GM08714 (cell line): ENCODE data around the gene ZCCHC7.

Experiments
- H3K4me3 ChIP-seq: fragments of 200-500 bp; sonication (Bioruptor generic); 2 replicates; pipeline ENCODE4 v1.5.1; 2014; ENCODE audit warnings: mild to moderate bottlenecking, low read length, inconsistent platforms
- ZNF274 ChIP-seq: IDR thresholded peaks from 2 replicates; pipeline ENCODE4 v1.6.1; 2012; ENCODE audit warnings: mild to moderate bottlenecking, low read depth, low read length

ZCCHC7 gene

GRCh38 chr9:37311938-37312708 is 191.7 kb downstream of the ZCCHC7 start:
- no peak for TF ChIP-seq ZNF274
- no peak overlapping the region for H3K4me3 ChIP-seq

- TF ChIP-seq ZNF274, result no peak
These were observed 203.9 kb downstream of the ZCCHC7 start for GRCh38 chr9:37324261-37324683.

GRCh38 chr9:37324691-37325490 is 204.5 kb downstream of the ZCCHC7 start:
- peak overlapping the region; percentile 42; the same call in 1 of the 2 replicates for H3K4me3 ChIP-seq
- no peak for TF ChIP-seq ZNF274

More at GRCh38 chr9:37324261-37324683, 203.9 kb downstream of the ZCCHC7 start:
- H3K4me3 ChIP-seq, result peak overlapping the region; percentile 42; the same call in 1 of the 2 replicates

GRCh38 chr9:37325778-37326177 is 205.4 kb downstream of the ZCCHC7 start:
- H3K4me3 ChIP-seq, result no peak overlapping the region
- no peak for TF ChIP-seq ZNF274

- no peak overlapping the region; the same call in 1 of the 2 replicates for H3K4me3 ChIP-seq
- TF ChIP-seq ZNF274, result no peak
These were observed 207.2 kb downstream of the ZCCHC7 start for GRCh38 chr9:37327553-37327952.

- H3K4me3 ChIP-seq, result no peak overlapping the region
- TF ChIP-seq ZNF274, result no peak
These were observed 208.3 kb downstream of the ZCCHC7 start for GRCh38 chr9:37328556-37329227.

- TF ChIP-seq ZNF274, result no peak
- H3K4me3 ChIP-seq, result no peak overlapping the region
These were observed 209.2 kb downstream of the ZCCHC7 start for GRCh38 chr9:37329576-37329975.

GRCh38 chr9:37331871-37332270 is 211.5 kb downstream of the ZCCHC7 start:
- H3K4me3 ChIP-seq, result no peak overlapping the region
- no peak for TF ChIP-seq ZNF274

- no peak for TF ChIP-seq ZNF274
- no peak overlapping the region for H3K4me3 ChIP-seq
These were observed 212.2 kb downstream of the ZCCHC7 start for GRCh38 chr9:37332578-37332977.

GRCh38 chr9:37333288-37333687 is 212.9 kb downstream of the ZCCHC7 start:
- H3K4me3 ChIP-seq, result no peak overlapping the region
- TF ChIP-seq ZNF274, result no peak

GRCh38 chr9:37335238-37335637 is 214.9 kb downstream of the ZCCHC7 start:
- no peak overlapping the region for H3K4me3 ChIP-seq
- no peak for TF ChIP-seq ZNF274

GRCh38 chr9:37336150-37336549 is 215.8 kb downstream of the ZCCHC7 start:
- no peak overlapping the region for H3K4me3 ChIP-seq
- TF ChIP-seq ZNF274, result no peak

GRCh38 chr9:37337301-37337890 is 217.0 kb downstream of the ZCCHC7 start:
- no peak overlapping the region for H3K4me3 ChIP-seq
- no peak for TF ChIP-seq ZNF274

GRCh38 chr9:37338218-37338617 is 217.8 kb downstream of the ZCCHC7 start:
- no peak overlapping the region for H3K4me3 ChIP-seq

GRCh38 chr9:37339923-37340322 is 219.5 kb downstream of the ZCCHC7 start:
- no peak overlapping the region for H3K4me3 ChIP-seq
- no peak for TF ChIP-seq ZNF274

More at GRCh38 chr9:37338218-37338617, 217.8 kb downstream of the ZCCHC7 start:
- no peak for TF ChIP-seq ZNF274
